Measurements from ENCODE around the gene CYP11A1. TPM values are rescaled to one million over a fixed set of nuclear protein-coding genes. Genes with fewer than 3 reads are reported as not detected.

Gene CYP11A1
- total RNA-seq, 1 donor from 2014 or later = 0.32 TPM

GRCh38 chr15:74377831-74378766, 10.7 kb upstream of the CYP11A1 start:
- H3K27me3 Mint-ChIP-seq (ENCODE audit: low read depth) = no peaks in the 10 kb centered on the region
- DNase-seq (ENCODE audit: low spot score) = no peak
- no peaks in the 10 kb centered on the region for H3K36me3 Mint-ChIP-seq (ENCODE audit: low read depth)
- no peaks in the 10 kb centered on the region for H3K9me3 Mint-ChIP-seq (ENCODE audit: low read depth)
- no peak overlapping the region for H3K4me3 Mint-ChIP-seq (ENCODE audit: unreplicated experiment)
- H3K4me1 Mint-ChIP-seq (ENCODE audit: low read depth) = peaks cover 13% of the 10 kb centered on the region
- TF ChIP-seq, protein P1, sequence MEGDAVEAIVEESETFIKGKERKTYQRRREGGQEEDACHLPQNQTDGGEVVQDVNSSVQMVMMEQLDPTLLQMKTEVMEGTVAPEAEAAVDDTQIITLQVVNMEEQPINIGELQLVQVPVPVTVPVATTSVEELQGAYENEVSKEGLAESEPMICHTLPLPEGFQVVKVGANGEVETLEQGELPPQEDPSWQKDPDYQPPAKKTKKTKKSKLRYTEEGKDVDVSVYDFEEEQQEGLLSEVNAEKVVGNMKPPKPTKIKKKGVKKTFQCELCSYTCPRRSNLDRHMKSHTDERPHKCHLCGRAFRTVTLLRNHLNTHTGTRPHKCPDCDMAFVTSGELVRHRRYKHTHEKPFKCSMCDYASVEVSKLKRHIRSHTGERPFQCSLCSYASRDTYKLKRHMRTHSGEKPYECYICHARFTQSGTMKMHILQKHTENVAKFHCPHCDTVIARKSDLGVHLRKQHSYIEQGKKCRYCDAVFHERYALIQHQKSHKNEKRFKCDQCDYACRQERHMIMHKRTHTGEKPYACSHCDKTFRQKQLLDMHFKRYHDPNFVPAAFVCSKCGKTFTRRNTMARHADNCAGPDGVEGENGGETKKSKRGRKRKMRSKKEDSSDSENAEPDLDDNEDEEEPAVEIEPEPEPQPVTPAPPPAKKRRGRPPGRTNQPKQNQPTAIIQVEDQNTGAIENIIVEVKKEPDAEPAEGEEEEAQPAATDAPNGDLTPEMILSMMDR (IDR thresholded peaks at IDR 0.05) = no peak
- no peak overlapping the region for H3K27ac Mint-ChIP-seq (ENCODE audit: unreplicated experiment)

DNA sequence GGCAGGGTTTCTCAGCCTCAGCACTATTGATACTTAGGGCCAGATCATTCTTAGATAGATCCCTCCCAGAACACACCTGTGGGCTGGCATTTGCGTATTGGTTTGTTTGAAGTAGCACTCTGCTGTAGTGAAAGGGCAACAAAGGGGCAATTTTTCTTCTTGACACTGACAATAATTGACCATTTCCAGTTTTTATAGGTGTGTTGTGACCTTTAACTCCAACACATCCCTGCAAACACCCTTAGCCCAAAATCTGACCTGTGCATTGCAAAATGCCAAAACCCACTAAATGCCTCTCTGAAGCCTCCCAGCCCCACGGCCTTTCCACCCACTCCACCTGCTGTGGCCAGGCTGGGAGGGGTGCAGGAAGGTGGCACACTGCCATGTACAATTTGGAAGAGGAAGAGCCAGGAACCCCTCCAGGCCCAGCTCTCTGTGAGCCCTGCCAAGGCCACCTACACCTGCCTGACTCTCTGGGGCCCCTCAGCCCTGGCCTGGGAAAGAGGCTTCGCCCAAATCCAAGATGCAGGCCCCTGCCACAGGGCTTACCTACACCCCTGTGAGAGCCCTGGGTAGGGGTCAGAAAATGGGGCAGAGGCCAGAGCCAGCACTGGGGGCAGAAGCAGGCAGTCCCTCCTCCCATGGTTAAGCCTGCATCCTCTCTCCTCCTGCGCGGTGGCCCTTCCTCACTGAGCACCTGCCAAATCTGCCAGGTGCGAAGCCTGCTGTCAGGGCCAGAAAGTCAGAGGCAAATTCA, 9.6 kb upstream of the CYP11A1 start:
- TF ChIP-seq, protein P1 (IDR thresholded peaks at IDR 0.05) = no peak
- Mint-ChIP-seq H3K27me3 (ENCODE audit: low read depth) (peaks cover 5% of the 10 kb centered on the region), H3K4me1 (ENCODE audit: low read depth) (peaks cover 13% of the 10 kb centered on the region), H3K4me3 (ENCODE audit: unreplicated experiment) (no peak overlapping the region), H3K9me3 (ENCODE audit: low read depth) (no peaks in the 10 kb centered on the region), H3K36me3 (ENCODE audit: low read depth) (no peaks in the 10 kb centered on the region), H3K27ac (ENCODE audit: unreplicated experiment) (no peak overlapping the region)
- DNase-seq (ENCODE audit: low spot score) = no peak

GRCh38 chr15:74376226-74376625, 8.8 kb upstream of the CYP11A1 start:
- no peak for DNase-seq (ENCODE audit: low spot score)
- no peaks in the 10 kb centered on the region for H3K36me3 Mint-ChIP-seq (ENCODE audit: low read depth)
- TF ChIP-seq, protein P1 (IDR thresholded peaks at IDR 0.05) = no peak
- no peak overlapping the region for H3K4me3 Mint-ChIP-seq (ENCODE audit: unreplicated experiment)
- H3K27ac Mint-ChIP-seq (ENCODE audit: unreplicated experiment) = no peak overlapping the region
- peaks cover 10% of the 10 kb centered on the region for H3K27me3 Mint-ChIP-seq (ENCODE audit: low read depth)
- H3K9me3 Mint-ChIP-seq (ENCODE audit: low read depth) = no peaks in the 10 kb centered on the region
- H3K4me1 Mint-ChIP-seq (ENCODE audit: low read depth) = peaks cover 13% of the 10 kb centered on the region

DNA sequence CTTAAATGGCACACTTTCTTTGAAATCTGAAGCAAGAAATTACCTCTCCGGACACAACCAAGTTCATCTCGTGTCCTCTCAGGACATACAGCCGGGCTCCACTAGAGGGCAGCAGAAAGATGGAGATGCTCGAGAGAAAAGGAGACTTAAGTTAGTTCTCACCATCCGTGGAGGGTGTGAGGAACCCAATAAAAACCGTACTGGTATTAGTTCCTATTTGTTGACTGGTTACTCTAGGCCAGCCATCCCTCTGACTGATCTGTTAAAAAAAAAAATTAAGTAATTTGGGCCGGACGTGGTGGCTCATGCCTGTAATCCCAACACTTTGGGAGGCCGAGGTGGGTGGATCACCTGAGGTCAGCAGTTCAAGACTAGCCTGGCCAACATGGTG, 7.9 kb upstream of the CYP11A1 start:
- Mint-ChIP-seq H3K4me3 (ENCODE audit: unreplicated experiment) (no peak overlapping the region), H3K9me3 (ENCODE audit: low read depth) (no peaks in the 10 kb centered on the region), H3K27ac (ENCODE audit: unreplicated experiment) (no peak overlapping the region), H3K4me1 (ENCODE audit: low read depth) (peaks cover 13% of the 10 kb centered on the region), H3K27me3 (ENCODE audit: low read depth) (peaks cover 12% of the 10 kb centered on the region), H3K36me3 (ENCODE audit: low read depth) (no peaks in the 10 kb centered on the region)
- TF ChIP-seq, protein P1 (IDR thresholded peaks at IDR 0.05) = peak; percentile 88
- no peak for DNase-seq (ENCODE audit: low spot score)

GRCh38 chr15:74374648-74375302, 7.3 kb upstream of the CYP11A1 start:
- H3K27ac Mint-ChIP-seq (ENCODE audit: unreplicated experiment) = no peak overlapping the region

More at GRCh38 chr15:74374648-74375302, 7.3 kb upstream of the CYP11A1 start:
- Mint-ChIP-seq H3K4me1 (ENCODE audit: low read depth) (peaks cover 13% of the 10 kb centered on the region), H3K9me3 (ENCODE audit: low read depth) (no peaks in the 10 kb centered on the region), H3K36me3 (ENCODE audit: low read depth) (no peaks in the 10 kb centered on the region), H3K27me3 (ENCODE audit: low read depth) (peaks cover 15% of the 10 kb centered on the region), H3K4me3 (ENCODE audit: unreplicated experiment) (peak overlapping the region; percentile 79)
- TF ChIP-seq, protein P1 (IDR thresholded peaks at IDR 0.05) = no peak
- DNase-seq (ENCODE audit: low spot score) = no peak
